HG02840 (cell line): ENCODE results near the gene AEN.
"Not testable (repeated sequence)": the region's sequence is repeated elsewhere in the genome, so short reads cannot be mapped to it uniquely, and the experiment has no call there.

ENCODE experiments used
- ATAC-seq: cut with Tn5 transposase; IDR thresholded peaks from one replicate; pipeline ENCODE4 v1.9.1; 2021; ENCODE audit warnings: mild to moderate bottlenecking, moderate library complexity, moderate number of reproducible peaks; ENCODE audit not compliant: unreplicated experiment, low FRiP score

The AEN gene

DNA sequence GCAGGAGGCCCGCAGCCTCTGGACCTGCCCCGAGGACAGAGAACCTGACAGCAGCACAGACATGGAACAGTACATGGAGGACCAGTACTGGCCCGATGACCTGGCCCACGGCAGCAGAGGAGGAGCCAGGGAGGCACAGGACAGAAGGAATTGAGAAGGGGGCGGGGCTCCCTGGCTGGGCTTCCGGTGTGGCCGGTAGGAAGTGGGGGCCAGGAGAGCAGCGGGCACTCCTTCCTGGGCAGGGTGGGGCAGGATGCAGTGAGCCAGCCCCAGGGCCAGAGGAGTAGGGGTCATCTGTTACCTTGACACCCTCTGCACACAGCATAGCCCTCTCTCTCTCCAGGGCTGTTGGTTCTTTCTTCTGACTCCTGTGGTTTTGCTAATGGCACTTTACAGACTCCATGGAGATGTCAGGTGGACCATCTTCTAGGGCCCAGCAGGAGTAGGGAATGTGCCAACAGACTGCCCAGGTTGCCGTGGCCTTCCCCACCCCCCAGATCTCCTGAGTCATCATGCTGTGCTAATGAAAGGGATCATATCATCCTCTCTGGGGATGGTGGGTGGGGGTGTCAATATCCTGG, 9.1 kb downstream of the AEN start:
- no peak for ATAC-seq

DNA sequence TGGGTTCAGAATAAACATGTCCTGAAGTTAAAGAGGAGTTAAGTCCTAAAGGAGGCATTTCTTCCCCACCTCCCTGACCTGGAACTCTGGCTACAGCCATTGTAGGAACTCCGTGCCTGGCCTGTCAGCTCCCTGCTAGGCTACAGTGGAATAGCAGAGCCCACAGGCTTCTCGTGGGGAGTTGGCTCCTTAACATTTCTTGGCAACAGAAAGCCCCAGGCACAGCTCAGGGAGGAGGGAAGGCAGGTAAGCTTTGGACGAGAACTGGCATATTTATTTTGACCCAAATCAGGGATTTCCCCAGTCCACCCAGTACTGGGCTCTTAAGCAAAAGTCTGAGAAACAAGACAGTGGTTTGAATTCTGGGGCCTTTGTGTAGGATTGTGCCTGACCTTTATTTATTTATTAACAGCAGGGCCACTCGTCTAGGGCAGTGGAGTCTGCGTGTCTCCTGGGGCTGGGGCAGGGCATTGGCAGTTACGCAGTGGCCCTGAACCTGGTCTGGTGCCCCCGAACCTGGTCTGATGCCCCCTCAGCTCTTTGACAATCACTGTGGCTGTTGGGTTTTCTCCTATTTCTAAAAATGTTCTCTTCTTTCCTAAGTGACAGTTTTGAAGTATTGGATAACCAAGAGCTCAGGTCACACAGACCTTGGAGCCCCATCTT, 9.8 kb downstream of the AEN start:
- no peak for ATAC-seq

- no peak for ATAC-seq
These were observed 10.4 kb downstream of the AEN start for GRCh38 chr15:88631464-88632028.

- not testable (repeated sequence) for ATAC-seq
These were observed 11.7 kb downstream of the AEN start for GRCh38 chr15:88632797-88633196.

DNA sequence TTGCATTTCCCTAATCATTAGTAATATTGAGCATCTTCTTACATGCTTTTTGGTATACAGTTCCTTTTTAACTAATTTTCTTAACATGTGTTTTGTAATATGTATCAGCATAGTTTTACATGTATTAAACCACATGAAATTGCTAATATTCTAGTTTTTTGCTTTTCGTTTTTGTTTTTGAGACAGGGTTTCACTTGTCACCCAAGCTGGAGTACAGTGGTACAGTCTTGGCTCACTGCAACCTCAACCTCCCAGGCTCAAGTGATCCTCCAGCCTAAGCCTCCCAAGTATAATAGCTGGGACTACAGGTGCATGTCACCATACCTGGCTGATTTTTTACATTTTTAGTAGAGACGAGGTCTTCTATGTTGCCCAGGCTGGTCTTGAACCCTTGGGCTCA, 13.3 kb downstream of the AEN start:
- ATAC-seq = no peak

- ATAC-seq = no peak
These were observed 14.2 kb downstream of the AEN start for GRCh38 chr15:88635318-88635717.

DNA sequence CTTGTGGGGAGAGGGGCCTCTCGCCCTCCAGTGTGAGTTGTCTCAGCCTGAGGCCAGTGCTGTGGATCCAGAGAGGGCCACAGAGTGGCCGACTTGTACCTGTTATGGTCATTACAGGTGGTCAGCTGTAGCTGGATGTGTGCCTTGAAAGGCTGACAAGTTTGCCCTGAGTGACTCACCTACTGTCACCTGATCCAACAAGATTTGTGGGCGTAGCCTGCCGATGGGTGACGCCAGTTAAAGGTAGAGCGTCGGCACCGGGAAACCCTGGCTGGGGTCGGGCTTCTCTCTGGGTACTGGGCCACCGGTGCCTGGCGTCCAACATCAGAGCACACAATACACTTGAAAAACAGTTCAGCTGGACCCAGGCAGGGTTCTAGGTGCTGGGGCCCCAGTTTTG, 14.9 kb downstream of the AEN start:
- no peak for ATAC-seq

DNA sequence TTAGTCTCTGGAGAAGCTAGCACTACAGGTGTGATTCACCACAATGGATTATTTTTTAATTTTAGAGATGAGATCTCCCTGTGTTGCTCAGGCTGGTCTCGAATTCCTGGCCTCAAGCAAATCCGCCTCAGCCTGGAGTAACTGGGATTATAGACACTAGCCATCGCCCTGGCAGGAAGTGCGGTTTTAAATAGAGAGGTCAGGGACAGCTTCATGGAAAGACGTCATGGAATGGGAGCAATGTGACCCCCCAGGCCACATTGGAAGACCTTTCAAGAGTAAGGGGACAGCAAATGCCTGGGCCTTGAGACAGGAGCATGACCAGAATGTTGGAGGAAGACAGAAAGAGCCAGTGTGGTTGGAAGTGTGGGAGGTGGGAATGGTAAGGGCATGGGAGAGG, 15.5 kb downstream of the AEN start:
- ATAC-seq = no peak

DNA sequence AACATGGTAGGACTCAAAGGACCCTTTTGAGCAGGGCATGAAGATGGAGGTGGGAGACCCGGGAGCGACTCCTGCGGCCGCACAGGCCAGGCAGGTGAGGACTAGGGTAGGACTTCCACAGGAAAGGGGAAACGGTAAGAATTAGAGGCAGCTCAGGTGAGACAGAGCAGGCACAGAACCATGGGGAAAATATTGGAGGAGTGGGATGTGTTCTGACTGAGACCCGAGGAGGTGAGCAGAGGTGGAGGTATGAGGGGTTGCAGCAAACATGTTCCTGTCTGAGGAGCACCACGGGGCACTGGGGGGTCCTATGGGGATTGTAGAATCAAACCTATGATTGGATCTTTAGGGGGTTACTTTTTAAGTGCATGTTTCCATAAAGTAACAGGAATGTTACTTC, 16.3 kb downstream of the AEN start:
- ATAC-seq = no peak

DNA sequence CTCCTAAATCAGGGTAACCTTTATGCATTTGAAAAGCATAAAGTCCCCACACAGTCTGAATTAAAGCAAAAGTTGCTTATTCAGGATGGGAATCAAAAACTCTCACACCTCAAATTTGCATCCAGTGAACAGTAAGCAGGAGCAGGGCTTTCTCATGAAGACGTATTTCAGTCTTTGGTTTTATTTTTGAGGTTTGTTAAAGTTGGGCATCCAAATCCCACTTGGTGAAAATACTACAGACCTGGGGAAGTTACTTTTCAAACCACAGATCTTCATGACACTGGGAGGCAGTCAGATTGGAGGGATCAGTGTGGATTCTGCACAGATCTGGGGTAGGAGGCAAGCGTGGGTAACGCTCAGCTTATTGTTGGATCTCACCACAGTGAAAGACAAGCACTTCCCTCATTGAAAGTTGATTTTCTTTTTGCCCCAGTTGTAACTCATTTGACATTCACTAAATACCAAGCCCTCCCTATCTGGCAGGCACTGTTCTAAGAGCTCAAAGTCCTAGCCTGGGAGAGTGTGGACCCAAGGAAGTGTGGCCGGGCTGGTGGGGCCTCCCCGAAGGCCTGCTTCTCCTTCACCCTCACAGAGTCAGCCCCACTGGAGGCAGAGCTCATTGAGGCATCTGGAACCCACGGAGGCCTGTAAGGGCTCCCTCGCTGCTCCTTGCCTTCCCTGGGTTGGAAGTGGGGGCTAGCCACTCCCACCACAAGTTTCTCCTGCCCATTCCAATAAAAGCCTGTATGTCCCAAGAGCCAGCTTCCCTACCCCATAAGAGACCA, 16.9 kb downstream of the AEN start:
- ATAC-seq = no peak

DNA sequence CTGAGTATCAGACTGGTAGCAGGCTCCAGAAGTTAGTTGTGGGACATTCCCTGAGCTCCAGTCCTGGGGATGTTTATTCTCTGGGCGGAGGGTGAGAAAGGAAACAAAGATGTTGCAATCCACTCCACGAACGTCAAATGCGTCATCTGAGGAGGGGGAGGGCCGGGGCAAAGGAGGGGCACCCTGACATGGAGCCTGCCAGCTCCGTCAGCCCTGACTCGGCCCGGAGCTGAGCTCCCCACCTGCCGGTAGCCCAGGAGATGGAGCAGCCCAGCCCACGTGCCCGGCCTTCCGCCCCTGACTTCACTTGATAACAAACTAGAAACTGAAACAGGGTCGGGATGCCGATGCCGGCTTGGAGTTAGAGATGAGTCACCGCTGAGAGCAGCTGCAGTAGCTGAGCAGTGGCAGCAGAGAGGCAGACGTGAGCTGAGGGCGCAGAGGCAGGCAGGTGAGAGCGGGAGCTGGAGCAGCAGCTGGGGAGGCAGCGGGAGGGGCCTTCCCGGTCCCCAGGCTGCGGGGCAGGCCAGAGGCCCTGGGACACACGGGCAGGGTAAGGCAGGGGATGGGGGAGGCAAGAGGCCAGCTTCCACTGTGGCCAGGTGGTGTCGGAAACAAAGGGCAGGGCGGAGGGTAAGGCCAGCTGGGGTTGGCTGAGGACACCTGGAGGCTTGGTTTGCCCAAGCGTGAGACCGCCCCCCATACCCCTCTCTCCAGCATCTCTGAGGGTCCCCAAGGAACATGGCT, 17.7 kb downstream of the AEN start, which contains the start of gene ISG20:
Gene ISG20, plus strand, starts transcription at position 391 of the 747 bp plus-strand sequence. Its CDS starts 351 bp downstream, at position 742.
- peak; percentile 72 for ATAC-seq

- no peak for ATAC-seq
These were observed 20.9 kb downstream of the AEN start for GRCh38 chr15:88641959-88642452.

GRCh38 chr15:88642514-88642913, 21.4 kb downstream of the AEN start:
- not testable (repeated sequence) for ATAC-seq

- ATAC-seq = no peak
These were observed 23.6 kb downstream of the AEN start for GRCh38 chr15:88644741-88645140.

DNA sequence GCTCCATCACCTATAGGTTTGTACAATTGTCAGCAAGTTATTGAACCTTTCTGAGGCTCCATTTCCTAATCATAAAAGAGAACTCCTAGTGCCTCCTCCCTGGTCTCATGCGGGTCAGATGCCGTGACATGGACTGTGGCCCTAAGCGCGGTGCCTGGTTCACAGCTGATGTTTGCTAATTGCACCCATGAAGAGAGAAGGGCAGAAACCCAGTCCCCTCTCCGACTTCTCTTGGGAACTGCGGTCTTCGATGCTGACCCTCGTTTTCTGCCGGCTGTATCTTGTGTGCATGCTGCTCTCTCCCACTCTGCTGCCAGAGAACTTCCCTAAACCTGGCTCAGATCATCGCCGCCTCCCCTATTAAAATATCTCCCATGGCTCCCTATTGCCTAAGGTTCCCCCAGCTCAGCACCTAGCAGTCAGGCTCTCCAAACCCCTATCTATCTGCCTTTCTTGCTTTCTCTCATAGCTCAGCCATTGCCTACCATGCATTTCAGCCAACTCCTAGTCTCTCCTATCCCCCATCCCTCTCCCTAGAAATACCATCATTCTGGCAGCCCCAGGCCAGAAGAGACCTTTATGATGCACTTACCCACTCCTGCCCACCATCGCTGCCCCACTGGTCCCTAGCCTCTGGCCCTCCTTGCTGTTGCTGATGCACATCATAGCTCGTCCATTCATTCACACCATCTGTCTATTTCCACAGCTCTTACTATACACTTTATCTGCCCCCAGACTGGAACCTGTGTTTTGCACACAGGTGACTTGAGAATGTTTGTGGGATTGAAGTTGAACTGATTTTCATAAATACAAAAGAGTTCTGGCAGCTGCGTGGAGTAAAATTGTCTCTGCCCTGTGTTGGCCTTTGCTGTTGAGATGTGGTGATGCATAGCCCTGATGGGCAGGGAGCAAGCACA, 24.3 kb downstream of the AEN start:
- ATAC-seq = no peak

DNA sequence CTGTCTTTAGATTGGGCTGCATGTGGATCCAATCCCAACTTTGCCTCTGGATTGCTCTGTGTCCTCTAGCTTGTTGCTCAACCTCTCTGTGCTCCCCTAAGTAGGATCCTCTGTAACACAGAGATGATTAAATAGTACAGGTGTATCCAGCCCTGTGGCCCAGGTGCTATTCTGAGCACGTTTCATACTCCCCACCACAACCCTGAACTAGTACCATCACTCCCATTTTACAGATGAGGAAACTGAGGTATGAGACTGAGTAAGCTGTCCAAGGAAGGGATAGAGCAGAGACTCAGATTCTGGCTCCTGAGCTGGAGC, 24.9 kb downstream of the AEN start:
- ATAC-seq = no peak

DNA sequence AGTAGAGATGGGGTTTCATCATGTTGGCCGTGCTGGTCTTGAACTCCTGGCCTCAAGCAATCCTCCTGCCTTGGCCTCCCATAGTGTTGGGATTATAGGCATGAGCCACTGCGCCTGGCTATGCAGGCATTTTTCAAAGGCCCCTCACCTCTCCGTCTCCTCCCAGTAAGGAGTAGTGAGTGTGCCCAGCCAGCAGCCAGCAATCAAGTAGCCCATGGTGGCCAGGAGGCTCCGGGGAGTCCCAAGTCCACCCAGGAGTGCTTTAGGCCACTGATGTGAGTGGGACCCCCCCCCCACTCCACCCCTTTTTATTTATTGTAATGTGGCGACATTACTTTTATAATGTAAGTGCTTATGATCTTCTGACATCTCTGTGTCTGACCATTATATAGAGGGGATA, 25.8 kb downstream of the AEN start:
- ATAC-seq = no peak

DNA sequence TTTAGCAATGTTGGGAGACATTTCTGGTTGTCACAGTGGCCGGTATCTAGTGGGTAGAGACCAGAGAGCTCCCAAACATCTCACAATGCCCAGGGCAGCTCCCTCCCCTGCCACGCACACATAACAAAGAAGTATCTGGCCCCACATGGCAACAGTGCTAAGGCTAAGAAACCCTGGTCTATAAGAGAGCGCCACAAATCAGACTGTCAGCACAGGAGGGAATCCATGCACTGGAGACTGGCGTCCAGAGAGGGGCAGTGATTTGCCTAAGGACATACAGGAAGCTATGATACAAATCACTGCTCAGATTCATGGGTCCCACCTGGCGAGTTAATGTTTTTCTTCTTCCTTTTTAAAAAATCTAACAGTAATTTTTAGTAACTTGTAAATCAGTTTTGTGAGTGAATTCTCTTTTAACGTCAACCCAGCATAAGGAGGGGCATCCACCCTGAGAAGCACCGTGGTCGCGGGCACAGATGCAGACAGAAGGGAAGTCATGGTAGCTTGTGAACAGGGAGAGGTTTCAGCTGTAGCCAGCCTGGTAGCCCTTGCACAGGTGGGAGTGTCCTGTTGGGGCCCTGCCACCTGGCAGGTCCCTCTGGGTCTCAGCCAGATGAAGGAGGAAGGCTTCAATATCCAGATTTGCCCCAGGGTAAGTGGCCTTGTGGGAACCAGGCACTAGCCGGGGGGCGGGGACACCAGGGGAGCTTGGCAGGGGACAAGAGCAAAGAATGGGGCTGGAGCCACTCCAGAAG, 26.4 kb downstream of the AEN start:
- ATAC-seq = no peak
